Kidney capillary endothelial cell (primary cell): Measurements from ENCODE around the gene BTBD1.
A peak's percentile ranks its signal among the peaks of the same experiment; 100 is the strongest.

ENCODE experiments used
- DNase-seq: peaks from one replicate; pipeline ENCODE4 v3.0.0-alpha.2; 2018; ENCODE audit warnings: low spot score

The BTBD1 gene

GRCh38 chr15:82993144-82993543, 73.9 kb downstream of the BTBD1 start:
- no peak for DNase-seq

GRCh38 chr15:82992436-82992998, 74.5 kb downstream of the BTBD1 start:
- no peak for DNase-seq

- no peak for DNase-seq
Observed at GRCh38 chr15:82986442-82986780, 80.6 kb downstream of the BTBD1 start.

- peak; percentile 89 for DNase-seq
Observed at GRCh38 chr15:82985688-82986441, 81.2 kb downstream of the BTBD1 start, which contains the start of gene RAMAC. Gene RAMAC (plus strand): TSS chr15:82986210. CDS start chr15:82989019, 2,809 bp downstream.

GRCh38 chr15:82980981-82981380, 86.1 kb downstream of the BTBD1 start:
- DNase-seq: no peak

- no peak for DNase-seq
Observed at GRCh38 chr15:82979726-82980125, 87.3 kb downstream of the BTBD1 start.

GRCh38 chr15:82978438-82978837, 88.6 kb downstream of the BTBD1 start:
- no peak for DNase-seq

GRCh38 chr15:82977076-82977475, 90.0 kb downstream of the BTBD1 start:
- DNase-seq: no peak

- no peak for DNase-seq
Observed at GRCh38 chr15:82972990-82973389, 94.1 kb downstream of the BTBD1 start.

- DNase-seq: no peak
Observed at GRCh38 chr15:82971218-82971984, 95.7 kb downstream of the BTBD1 start.

GRCh38 chr15:82970696-82971095, 96.4 kb downstream of the BTBD1 start:
- DNase-seq: no peak

GRCh38 chr15:82970078-82970686, 96.9 kb downstream of the BTBD1 start:
- no peak for DNase-seq

- no peak for DNase-seq
Observed at GRCh38 chr15:82969353-82969752, 97.7 kb downstream of the BTBD1 start.

GRCh38 chr15:82968066-82968465, 99.0 kb downstream of the BTBD1 start:
- no peak for DNase-seq

GRCh38 chr15:82966671-82967071, 100.4 kb downstream of the BTBD1 start:
- no peak for DNase-seq
